Rectal smooth muscle tissue (tissue), 1 donor: ENCODE measurements around the gene PPP6R3.
A peak's percentile ranks its signal among the peaks of the same experiment; 100 is the strongest.
"Not testable (repeated sequence)": the region's sequence is repeated elsewhere in the genome, so short reads cannot be mapped to it uniquely, and the experiment has no call there.

ENCODE experiments used
- H3K27ac ChIP-seq: one replicate; pipeline ENCODE4 v1.7.0; 2013; ENCODE audit warnings: low read depth, low read length, inconsistent platforms
- H3K27me3 ChIP-seq: one replicate; pipeline ENCODE4 v1.7.0; 2013; ENCODE audit warnings: low read length; ENCODE audit not compliant: control insufficient read depth, insufficient read depth
- H3K36me3 ChIP-seq: one replicate; pipeline ENCODE4 v1.7.0; 2013; ENCODE audit warnings: low read length; ENCODE audit not compliant: control insufficient read depth, insufficient read depth
- H3K4me1 ChIP-seq: one replicate; pipeline ENCODE4 v1.7.0; 2013; ENCODE audit warnings: low read length; ENCODE audit not compliant: control insufficient read depth, insufficient read depth
- H3K4me3 ChIP-seq: one replicate; pipeline ENCODE4 v1.7.0; 2013; ENCODE audit warnings: low read length
- H3K9ac ChIP-seq: one replicate; pipeline ENCODE4 v1.7.0; 2013; ENCODE audit warnings: low read length

Gene PPP6R3

DNA sequence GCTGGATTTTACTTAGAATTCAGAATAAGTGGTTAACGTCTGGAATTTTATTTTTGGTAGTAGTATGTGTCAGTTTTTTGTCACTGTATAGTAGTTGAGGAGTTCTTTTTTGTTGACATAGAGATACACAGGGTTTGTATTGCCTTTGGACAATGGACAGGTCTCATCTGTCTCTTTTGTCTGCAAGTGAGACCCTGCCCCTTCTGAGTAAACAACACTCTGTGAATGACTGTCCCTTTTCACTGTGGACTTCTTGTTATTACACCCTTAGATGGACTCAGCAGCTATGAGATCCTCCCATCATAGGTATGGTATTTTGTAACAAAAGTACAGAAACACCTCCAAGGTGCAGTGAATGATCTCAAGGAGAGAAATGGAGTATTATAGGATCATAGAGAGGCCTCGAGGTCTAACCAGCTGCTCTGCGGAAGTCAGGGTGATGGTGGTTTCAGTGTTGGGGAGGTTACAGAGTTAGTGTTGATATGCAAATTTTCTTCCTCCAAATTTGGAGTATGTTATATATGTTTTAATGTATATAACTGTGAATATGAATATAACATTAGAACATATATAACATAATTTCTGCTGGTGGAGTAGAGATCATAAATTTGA, 7.8 kb downstream of the PPP6R3 start:
- no peak overlapping the region for H3K27ac ChIP-seq
- H3K36me3 ChIP-seq: peaks cover 2% of the 10 kb centered on the region
- peaks cover 38% of the 10 kb centered on the region for H3K4me1 ChIP-seq
- H3K4me3 ChIP-seq: peak overlapping the region; percentile 27
- no peaks in the 10 kb centered on the region for H3K27me3 ChIP-seq
- H3K9ac ChIP-seq: no peak overlapping the region

DNA sequence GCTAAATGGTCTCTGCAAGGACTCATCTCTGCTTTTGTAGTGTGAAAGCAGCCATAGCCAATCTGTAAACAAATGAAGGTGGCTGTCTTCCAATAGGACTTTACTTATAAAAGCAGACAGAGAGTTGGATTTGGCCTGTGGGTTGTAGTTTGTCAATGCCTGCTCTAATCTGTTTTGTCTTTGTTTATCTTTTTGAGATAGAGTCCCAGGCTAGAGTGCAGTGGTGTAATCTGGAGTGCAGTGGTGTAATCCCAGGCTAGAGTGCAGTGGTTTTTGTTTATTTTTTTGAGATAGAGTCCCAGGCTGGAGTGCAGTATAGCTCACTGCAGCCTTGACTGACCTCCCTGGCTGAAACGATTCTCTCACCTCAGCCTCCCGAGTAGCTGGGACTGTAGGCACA, 8.6 kb downstream of the PPP6R3 start:
- H3K36me3 ChIP-seq: peaks cover 2% of the 10 kb centered on the region
- no peaks in the 10 kb centered on the region for H3K27me3 ChIP-seq
- peak overlapping the region; percentile 13 for H3K4me3 ChIP-seq
- H3K4me1 ChIP-seq: peaks cover 33% of the 10 kb centered on the region
- H3K27ac ChIP-seq: peak overlapping the region; percentile 18
- H3K9ac ChIP-seq: no peak overlapping the region

DNA sequence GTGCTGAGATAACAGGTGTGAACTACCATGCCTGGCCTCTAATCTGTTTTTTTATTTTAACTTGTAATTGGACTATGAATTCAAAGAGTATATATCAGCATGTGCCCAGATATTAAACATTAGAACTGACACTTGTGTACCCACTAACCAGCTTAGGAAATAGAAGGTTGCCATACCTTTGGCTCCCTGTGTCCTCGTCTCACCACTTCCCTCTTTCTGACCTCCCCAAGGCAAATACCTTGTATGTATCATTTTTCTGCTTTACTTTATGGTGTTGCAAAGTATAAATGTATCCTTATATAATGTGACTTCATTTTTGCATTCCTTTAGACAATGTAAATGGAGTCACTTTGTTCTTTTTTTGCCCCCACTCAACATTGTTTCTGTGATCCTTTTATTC, 9.1 kb downstream of the PPP6R3 start:
- no peak overlapping the region for H3K4me3 ChIP-seq
- H3K27ac ChIP-seq: peak overlapping the region; percentile 18
- no peaks in the 10 kb centered on the region for H3K27me3 ChIP-seq
- H3K9ac ChIP-seq: no peak overlapping the region
- peaks cover 36% of the 10 kb centered on the region for H3K4me1 ChIP-seq
- peaks cover 2% of the 10 kb centered on the region for H3K36me3 ChIP-seq

- no peak overlapping the region for H3K9ac ChIP-seq
- peaks cover 35% of the 10 kb centered on the region for H3K4me1 ChIP-seq
- peak overlapping the region; percentile 6 for H3K27ac ChIP-seq
- H3K36me3 ChIP-seq: peaks cover 2% of the 10 kb centered on the region
- H3K4me3 ChIP-seq: peak overlapping the region; percentile 20
- no peaks in the 10 kb centered on the region for H3K27me3 ChIP-seq
Observed at GRCh38 chr11:68470304-68470811, 9.8 kb downstream of the PPP6R3 start.

- peaks cover 33% of the 10 kb centered on the region for H3K4me1 ChIP-seq
Observed at GRCh38 chr11:68471360-68472340, 11.1 kb downstream of the PPP6R3 start.

DNA sequence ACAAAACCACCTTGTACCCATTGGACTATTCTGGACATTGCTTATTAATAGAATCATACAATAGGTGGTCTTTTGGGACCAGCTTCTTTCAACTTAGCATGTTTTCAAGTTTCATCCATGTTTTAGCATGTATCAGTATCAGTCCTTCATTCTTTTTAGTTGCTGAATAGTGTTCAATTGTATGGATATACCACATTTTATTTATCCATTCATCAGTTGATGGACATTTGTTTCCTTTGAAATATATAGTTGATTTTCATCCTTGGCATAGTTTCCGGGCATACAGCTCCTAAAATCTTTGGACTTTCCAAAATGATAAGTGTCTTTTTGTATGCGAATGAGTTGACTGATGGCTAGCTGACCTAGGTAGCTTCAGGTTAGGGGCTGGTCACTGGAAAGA, 12.2 kb downstream of the PPP6R3 start:
- Histone ChIP-seq H3K27me3 (no peaks in the 10 kb centered on the region), H3K4me3 (no peak overlapping the region), H3K4me1 (peaks cover 33% of the 10 kb centered on the region), H3K27ac (no peak overlapping the region), H3K9ac (no peak overlapping the region), H3K36me3 (peaks cover 2% of the 10 kb centered on the region)

More at GRCh38 chr11:68471360-68472340, 11.1 kb downstream of the PPP6R3 start:
- no peaks in the 10 kb centered on the region for H3K27me3 ChIP-seq
- peaks cover 2% of the 10 kb centered on the region for H3K36me3 ChIP-seq
- H3K4me3 ChIP-seq: peak overlapping the region; percentile 24
- H3K27ac ChIP-seq: no peak overlapping the region
- no peak overlapping the region for H3K9ac ChIP-seq

- Histone ChIP-seq H3K27me3 (no peaks in the 10 kb centered on the region), H3K4me1 (peaks cover 27% of the 10 kb centered on the region), H3K4me3 (no peak overlapping the region), H3K36me3 (peaks cover 2% of the 10 kb centered on the region), H3K27ac (no peak overlapping the region), H3K9ac (no peak overlapping the region)
Observed at GRCh38 chr11:68473693-68474092, 13.1 kb downstream of the PPP6R3 start.

GRCh38 chr11:68475626-68476025, 15.1 kb downstream of the PPP6R3 start:
- H3K36me3 ChIP-seq, H3K27ac ChIP-seq, H3K4me3 ChIP-seq, H3K27me3 ChIP-seq, H3K9ac ChIP-seq: not testable (repeated sequence)
- peaks cover 13% of the 10 kb centered on the region for H3K4me1 ChIP-seq

- H3K4me3 ChIP-seq: no peak overlapping the region
- H3K9ac ChIP-seq: no peak overlapping the region
- H3K4me1 ChIP-seq: peaks cover 16% of the 10 kb centered on the region
Observed at GRCh38 chr11:68479390-68479789, 18.8 kb downstream of the PPP6R3 start.

DNA sequence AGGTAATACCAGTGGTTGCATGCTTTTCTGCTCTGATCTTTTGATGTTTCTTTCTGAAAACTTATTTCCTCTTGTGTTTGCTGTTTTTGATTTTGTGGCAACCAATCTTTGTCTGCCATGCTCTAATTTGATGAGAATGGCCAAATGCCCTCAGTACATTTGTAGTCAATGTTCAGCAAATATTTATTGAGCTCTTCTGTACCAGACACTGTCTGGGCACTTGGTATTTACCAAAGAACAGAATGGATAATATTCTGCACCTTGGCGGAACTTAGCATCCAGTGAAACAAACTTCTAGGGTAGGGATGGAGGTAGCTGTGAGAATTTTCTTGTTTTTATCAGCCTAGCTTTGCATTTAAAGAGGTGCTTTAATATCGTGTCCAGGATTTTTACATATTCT, 19.6 kb downstream of the PPP6R3 start:
- H3K36me3 ChIP-seq: no peaks in the 10 kb centered on the region
- H3K9ac ChIP-seq: no peak overlapping the region
- H3K27ac ChIP-seq: no peak overlapping the region
- no peaks in the 10 kb centered on the region for H3K27me3 ChIP-seq
- no peak overlapping the region for H3K4me3 ChIP-seq
- peaks cover 15% of the 10 kb centered on the region for H3K4me1 ChIP-seq

More at GRCh38 chr11:68479390-68479789, 18.8 kb downstream of the PPP6R3 start:
- no peaks in the 10 kb centered on the region for H3K27me3 ChIP-seq
- H3K27ac ChIP-seq: no peak overlapping the region
- H3K36me3 ChIP-seq: no peaks in the 10 kb centered on the region

- Histone ChIP-seq H3K27ac (no peak overlapping the region), H3K9ac (no peak overlapping the region), H3K4me1 (peaks cover 15% of the 10 kb centered on the region), H3K4me3 (no peak overlapping the region), H3K36me3 (no peaks in the 10 kb centered on the region), H3K27me3 (no peaks in the 10 kb centered on the region)
Observed at GRCh38 chr11:68480852-68481510, 20.4 kb downstream of the PPP6R3 start.

DNA sequence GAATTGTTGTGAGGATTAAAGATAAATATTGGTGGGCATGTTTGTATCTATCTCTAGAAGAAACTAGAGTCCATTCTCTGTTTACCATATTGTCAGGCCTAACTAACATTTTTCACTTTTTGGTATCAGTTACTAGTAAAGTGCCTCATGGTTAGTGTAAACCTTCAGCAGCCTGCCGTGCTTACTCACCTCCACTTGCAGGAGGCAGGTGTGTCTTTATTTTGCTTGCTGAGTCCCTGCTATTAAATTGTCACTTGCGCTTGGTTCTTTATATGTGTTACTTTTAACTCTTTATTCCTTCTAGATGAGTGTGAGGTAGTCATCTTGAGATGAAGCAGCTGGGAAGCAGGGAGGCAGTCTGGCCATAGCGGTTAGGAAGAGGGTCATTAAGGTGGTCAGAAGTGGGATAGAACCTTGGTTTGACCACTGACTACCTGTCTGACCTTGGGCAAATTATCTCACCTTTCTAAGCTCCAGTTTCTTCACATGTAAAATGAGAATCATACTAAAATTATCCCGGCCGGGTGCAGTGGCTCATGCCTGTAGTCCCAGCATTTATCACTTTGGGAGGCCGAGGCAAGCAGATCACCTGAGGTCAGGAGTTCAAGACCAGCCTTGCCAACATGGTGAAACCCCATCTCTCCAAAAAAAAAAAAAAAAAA, 21.2 kb downstream of the PPP6R3 start:
- Histone ChIP-seq H3K27ac (no peak overlapping the region), H3K4me1 (peaks cover 15% of the 10 kb centered on the region), H3K27me3 (no peaks in the 10 kb centered on the region), H3K4me3 (no peak overlapping the region), H3K9ac (no peak overlapping the region), H3K36me3 (no peaks in the 10 kb centered on the region)
